GM19043 (cell line): Measurements from ENCODE around the gene PI4KA.

Source experiments
- ATAC-seq: cut with Tn5 transposase; IDR thresholded peaks from one replicate; pipeline ENCODE4 v1.9.1; 2021; ENCODE audit warnings: low read depth; ENCODE audit not compliant: unreplicated experiment

The PI4KA gene

GRCh38 chr22:20794650-20795413 is 63.8 kb downstream of the PI4KA start:
- ATAC-seq, result no peak

DNA sequence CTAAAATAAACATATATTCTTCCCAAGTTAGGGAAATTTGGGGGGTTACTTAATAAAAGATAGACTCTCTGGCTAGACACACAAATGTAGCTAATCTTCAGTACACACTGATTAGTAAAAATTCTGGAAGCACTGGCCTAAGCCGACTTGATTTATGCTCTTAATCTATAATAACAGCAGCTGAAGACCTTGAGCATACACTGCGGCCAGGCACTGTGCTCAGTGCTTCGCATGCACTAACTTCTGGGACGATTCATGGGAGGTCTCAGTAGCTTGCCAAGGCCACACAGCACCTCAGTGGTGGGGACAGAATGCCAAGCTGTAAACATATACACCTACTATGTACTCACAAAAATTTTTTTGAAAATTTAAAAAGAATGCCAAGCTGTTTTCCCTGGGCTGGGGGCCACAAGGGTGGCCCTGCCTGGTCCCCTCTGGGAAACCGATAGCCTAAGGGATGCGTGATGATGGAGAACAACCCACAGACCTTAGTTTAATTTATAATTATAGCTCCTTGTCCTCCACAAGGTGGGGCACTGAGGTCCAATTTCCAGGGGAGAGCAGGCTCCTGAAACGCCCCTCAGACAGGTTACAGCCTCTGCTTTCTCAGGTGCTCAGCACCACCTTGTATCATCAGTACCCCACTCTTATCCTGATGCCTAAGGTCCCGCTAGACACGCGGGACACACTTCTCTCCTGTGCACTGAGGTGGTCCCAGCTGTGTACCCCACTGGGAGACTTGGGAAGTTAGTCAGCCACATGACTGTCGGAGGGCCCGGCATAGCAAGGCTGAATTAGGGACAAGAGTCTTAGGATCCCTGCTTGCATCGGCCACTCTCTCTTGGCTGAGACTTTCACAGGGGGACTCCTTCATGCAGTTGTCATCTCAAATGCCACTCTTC is 64.6 kb downstream of the PI4KA start:
- no peak for ATAC-seq

DNA sequence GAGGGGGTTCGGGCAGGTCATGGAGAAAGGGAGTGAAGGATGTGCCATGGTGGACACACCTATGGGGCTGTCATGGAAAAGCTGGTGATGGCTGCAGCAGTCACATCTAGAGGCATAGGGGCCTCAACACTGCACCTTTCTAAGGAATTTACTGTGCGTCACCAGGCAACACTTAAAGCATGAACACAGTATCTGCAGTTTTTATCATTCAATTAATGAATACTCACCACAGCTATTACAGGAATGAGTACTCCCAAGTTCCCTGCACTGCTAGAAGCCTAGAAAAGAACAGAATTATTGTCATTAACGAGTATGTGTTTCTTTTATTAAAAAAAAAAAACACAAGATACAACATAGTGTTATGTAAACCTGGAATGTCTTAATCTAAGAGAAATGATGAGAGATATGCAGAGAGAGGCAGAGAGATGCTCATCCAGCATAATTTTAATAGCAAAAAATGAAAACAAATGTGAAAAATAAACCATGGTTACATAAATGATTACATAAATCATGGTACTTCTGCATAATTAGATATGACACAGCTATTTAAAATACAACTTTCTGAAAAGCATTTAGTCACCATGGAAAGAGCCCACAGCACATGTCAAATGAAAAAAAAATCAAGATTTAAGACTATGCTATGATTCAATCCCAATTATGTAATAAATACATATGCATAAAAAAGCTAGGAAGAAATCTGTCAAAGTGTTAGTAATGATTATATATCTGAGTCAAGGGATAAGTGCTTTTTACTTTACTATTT is 65.5 kb downstream of the PI4KA start:
- no peak for ATAC-seq

DNA sequence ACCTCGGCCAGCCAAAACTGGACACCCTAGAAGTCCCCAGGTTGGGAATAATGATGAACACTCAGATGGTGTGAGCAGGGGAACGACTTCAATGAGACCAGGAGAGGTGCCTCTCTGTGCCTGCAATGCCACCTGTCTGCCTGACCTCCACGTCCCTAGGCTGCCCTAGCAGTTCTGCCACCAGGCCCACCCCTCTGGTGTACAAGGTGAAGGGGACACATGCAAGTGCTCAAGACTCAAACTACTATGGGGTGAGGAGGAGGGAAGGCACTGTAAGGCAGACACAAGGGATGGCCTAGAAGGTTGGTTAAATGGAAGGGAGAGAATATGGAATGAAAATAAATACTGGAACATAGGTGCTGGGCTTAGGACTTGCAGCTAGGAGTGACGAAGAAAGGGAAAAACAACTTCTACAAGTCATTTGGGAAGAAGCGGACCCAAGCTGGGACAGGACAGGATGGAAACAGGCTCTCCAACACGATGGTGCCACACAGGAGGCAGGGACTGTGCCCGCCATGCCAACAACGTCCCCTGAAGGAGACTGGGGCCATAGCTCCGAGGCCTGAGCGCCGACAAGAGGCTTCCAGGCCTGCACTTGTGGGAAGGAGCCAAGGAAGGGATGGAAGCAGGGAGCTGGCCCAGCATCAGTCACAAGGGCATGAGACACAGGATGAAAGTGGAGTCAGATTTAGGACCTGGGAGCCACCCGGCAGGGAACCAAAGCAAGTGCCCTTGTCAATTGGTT is 66.2 kb downstream of the PI4KA start:
- ATAC-seq, result no peak

DNA sequence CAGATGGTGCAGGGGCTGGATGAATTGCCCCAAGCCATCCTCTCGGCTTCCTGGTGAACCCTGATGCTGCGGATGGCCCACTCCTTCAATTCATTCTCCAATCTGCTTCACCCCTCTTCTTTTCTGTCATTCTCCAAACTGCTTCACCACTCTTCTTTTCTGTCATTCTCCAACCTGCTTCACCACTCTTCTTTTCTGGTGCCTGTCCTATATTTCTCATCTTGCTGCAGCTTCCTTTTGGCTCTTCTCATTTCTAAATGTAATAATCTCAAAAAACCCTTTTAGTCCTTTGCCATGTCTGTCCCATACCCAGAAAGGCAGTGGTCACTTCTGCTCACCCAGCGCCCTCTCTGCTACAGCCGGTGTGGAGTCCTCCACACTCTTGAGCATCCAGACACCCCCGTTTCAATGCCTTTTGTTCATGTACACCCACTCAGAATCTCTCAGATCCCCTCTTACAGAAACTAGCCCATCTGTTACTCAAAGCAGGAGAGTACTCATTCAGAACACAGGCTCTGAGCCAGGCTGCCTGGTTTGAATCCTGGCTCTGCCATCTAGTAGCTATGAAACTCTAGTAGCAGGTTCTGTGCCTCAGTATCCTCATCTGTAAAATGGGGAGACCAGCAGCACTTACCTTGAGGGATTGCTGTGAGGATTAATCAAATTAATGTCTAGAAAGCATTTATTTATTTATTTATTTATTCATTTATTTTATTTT is 69.8 kb downstream of the PI4KA start:
- no peak for ATAC-seq

GRCh38 chr22:20787746-20788626 is 70.6 kb downstream of the PI4KA start:
- no peak for ATAC-seq

- no peak for ATAC-seq
These were observed 71.4 kb downstream of the PI4KA start for GRCh38 chr22:20787223-20787622.

- ATAC-seq, result no peak
These were observed 72.1 kb downstream of the PI4KA start for GRCh38 chr22:20786536-20786979.

DNA sequence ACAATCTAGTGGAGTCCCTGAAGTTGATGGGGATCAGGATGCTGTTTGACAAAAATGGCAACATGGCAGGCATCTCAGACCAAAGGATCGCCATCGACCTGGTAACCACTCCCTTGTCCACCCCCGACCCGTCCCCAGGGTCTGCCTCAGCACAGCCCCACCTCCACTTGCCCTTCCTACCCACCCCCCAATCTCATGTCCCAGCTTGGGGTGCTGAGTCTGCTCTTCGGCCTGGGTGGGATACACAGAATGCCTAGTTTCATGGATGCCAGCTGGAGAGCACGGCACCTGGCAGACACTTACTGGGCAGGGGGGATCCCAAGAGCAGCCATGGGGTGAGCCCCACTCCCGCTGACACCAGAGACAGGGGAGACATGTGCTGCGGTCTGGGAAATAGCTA is 72.6 kb downstream of the PI4KA start:
- ATAC-seq, result no peak

GRCh38 chr22:20785415-20785814 is 73.2 kb downstream of the PI4KA start:
- no peak for ATAC-seq

DNA sequence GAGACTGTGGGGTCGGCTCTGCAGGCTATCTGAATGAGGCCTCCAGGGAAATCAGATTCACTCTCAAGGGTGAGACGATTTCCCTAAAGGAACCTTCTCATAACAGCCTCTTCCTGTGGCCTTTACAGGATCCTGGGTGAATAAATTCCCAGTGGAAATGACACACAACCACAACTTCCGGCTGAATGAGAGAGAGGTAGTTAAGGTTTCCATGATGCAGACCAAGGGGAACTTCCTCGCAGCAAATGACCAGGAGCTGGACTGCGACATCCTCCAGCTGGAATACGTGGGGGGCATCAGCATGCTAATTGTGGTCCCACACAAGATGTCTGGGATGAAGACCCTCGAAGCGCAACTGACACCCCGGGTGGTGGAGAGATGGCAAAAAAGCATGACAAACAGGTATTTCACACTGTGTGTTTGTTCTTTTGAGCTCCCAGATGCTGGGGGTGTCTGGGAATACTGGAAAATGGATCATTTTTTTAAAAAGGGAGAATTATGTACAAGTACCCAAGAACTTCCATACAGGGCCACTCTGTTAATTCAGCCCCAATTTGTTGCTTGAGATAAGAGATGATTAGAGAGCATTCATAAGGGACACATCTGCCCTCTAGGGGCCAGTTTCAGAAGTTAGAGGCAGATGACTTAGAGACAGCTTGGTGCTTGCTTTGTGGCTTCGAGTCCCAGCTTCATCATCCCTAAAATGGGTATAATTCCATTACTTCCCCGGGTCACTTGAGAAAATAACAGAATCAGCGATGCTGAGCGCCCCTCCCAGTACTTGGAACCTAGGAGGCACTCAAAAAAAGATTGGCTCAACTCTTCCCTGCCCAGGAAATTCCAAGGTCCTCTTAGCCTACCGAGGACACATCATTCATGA is 74.5 kb downstream of the PI4KA start:
- ATAC-seq, result no peak

DNA sequence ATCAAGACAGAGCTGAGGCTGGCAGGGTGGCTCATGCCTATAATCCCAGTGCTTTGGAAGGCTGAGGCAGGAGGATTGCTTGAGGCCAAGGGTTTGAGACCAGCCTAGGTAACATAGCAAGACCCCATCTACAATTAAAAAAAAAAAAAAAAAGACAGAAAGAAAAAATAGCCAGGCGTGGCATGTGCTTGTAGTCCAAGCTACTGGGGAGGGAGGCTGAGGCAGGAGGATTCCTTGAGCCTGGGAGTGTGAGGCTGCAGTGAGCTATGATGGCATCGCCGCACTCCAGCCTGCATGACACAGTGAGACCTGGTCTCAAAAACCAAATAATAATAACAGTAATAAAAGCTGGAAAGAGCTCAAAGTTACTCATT is 75.3 kb downstream of the PI4KA start:
- no peak for ATAC-seq

DNA sequence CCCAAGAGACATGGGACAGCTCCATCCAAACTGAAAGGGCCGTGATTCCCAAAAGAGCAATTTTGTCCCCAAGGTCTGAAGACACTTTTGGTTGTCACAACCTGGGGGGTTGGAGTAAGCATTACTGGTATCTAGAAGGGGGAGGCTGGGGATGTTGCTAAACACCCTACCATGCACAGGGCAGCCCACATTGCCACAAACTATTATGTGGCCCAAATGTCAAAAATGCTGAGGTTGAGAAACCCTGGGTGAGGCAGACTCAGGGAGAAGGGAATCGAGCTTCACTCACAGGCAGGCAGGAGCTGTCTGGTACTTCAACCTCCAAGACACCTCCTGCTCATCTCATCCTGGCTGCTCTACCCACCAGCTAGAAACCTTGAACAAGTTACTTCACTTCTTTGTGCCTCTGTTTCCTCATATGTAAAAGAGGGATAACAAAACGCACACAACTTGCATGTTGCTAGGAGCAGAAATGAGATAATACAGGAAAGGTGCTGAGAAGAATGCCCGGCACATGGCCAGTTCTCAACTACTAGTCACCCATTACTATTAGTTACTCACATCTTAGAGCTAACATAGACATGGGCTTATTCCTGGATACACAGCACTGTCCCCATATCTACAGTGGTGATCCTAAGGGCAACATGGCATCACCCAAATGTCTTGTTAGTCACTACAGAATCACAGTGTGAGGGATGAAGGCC is 75.9 kb downstream of the PI4KA start:
- ATAC-seq, result no peak

- no peak for ATAC-seq
These were observed 76.5 kb downstream of the PI4KA start for GRCh38 chr22:20782083-20782482.

DNA sequence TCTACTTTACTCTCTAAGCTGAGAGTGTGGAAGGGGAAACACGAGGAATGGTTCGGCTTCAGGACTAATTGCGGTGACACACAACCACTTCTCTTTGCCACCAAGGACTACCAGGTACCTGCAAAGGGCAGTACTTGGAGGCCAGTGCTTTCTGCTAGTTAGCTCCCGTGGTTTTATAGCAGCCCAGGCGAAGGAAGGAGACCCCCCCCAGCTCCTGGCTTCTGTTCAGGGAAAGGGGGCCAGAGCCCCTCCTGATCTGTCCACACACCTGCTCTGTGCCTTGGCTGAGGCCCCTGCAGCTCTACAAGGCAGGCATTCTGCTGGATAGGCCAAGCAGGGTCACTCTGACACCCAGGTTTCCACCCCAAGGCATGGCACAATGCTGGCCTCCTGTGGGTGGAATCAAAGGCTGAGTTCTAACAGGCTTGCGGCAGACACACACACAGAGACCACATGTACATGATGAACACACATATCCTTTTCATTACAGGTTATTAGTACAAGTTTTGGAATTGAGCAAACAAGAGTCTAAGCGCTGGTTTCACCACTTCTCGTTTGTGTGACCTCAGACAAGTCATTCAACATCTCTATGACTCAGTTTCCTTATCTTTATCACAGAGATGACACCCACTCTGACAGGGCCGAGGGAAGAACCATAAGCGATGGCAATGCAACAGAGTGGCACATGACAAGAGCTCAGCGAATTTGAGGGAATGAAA is 77.2 kb downstream of the PI4KA start:
- no peak for ATAC-seq

GRCh38 chr22:20779818-20780158 is 78.8 kb downstream of the PI4KA start:
- no peak for ATAC-seq
